Measurements from ENCODE around the gene HEATR5A.

- TF ChIP-seq REST (IDR thresholded peaks at IDR 0.05; ENCODE audit: low read depth, low read length) = no peak
- TF ChIP-seq, protein P1, sequence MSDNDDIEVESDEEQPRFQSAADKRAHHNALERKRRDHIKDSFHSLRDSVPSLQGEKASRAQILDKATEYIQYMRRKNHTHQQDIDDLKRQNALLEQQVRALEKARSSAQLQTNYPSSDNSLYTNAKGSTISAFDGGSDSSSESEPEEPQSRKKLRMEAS (IDR thresholded peaks at IDR 0.05; ENCODE audit: low read depth) = no peak
- no peak for TF ChIP-seq EP300 (IDR thresholded peaks at IDR 0.05; ENCODE audit: borderline replicate concordance in 1 of 2, low read depth in 1 of 2, low read length in 1 of 2)
- no peak for TF ChIP-seq JUND (IDR thresholded peaks at IDR 0.05)
- TF ChIP-seq TAF1 (IDR thresholded peaks at IDR 0.05; ENCODE audit: borderline replicate concordance, low read depth, low read length) = no peak
These were observed 31.5 kb downstream of the HEATR5A start for GRCh38 chr14:31388687-31389413.
